Neural cell (in vitro differentiated cells): ENCODE results near the gene RASAL2. TPM values are rescaled to one million over a fixed set of nuclear protein-coding genes. Genes with fewer than 3 reads are reported as not detected.

ENCODE experiments used
- H2AFZ ChIP-seq: fragments of 200-600, 300-800 bp; sonication (generic), shearing (Covaris generic); 2 replicates; pipeline ENCODE4 v1.6.0; 2014; ENCODE audit warnings: low read depth, mild to moderate bottlenecking, antibody characterized with exemption, low read length, moderate library complexity
- H3F3A ChIP-seq: fragments of 200-600 bp; shearing (Covaris generic); 2 replicates; pipeline ENCODE4 v1.6.1; 2016; ENCODE audit warnings: mild to moderate bottlenecking, moderate library complexity, mixed read lengths, antibody characterized with exemption, low read length; ENCODE audit not compliant: insufficient read depth, poor library complexity, severe bottlenecking
- H3K27ac ChIP-seq: fragments of 200-600, 300-800 bp; sonication (generic), shearing (Covaris generic); 2 replicates; pipeline ENCODE4 v1.5.1; 2014; ENCODE audit warnings: mild to moderate bottlenecking, low read length, moderate library complexity
- H3K27me3 ChIP-seq: fragments of 300-800, 200-600 bp; sonication (generic), shearing (Covaris generic); 2 replicates; pipeline ENCODE4 v1.6.0; 2014; ENCODE audit warnings: mild to moderate bottlenecking, low read depth, low read length, moderate library complexity; ENCODE audit not compliant: insufficient read depth
- H3K36me3 ChIP-seq: fragments of 300-800, 200-600 bp; sonication (generic), shearing (Covaris generic); 2 replicates; pipeline ENCODE4 v1.5.1; 2014; ENCODE audit warnings: mild to moderate bottlenecking, antibody characterized with exemption, low read length, moderate library complexity; ENCODE audit not compliant: insufficient read depth
- H3K4me2 ChIP-seq: fragments of 300-800, 200-600 bp; sonication (generic), shearing (Covaris generic); 2 replicates; pipeline ENCODE4 v1.6.0; 2014; ENCODE audit warnings: mild to moderate bottlenecking, low read length
- H3K4me3 ChIP-seq: fragments of 300-800, 200-600 bp; sonication (generic), shearing (Covaris generic); 2 replicates; pipeline ENCODE4 v1.5.1; 2014; ENCODE audit warnings: mild to moderate bottlenecking, low read length, moderate library complexity
- H3K79me2 ChIP-seq: fragments of 200-600 bp; shearing (Covaris generic); replicated peaks from 2 replicates; pipeline ENCODE4 v1.6.0; 2014; ENCODE audit warnings: mild to moderate bottlenecking, low read length, moderate library complexity; ENCODE audit not compliant: insufficient read depth
- H3K9ac ChIP-seq: fragments of 300-800, 200-600 bp; sonication (generic), shearing (Covaris generic); 2 replicates; pipeline ENCODE4 v1.6.1; 2016; ENCODE audit warnings: mild to moderate bottlenecking, low read length, mixed read lengths
- H3K9me2 ChIP-seq: fragments of 200-600 bp; shearing (Covaris generic); 2 replicates; pipeline ENCODE4 v1.6.1; 2016; ENCODE audit warnings: mild to moderate bottlenecking, low read length, mixed read lengths; ENCODE audit not compliant: insufficient read depth
- H3K9me3 ChIP-seq: fragments of 200-600, 300-800 bp; sonication (generic), shearing (Covaris generic); 2 replicates; pipeline ENCODE4 v1.6.1; 2016; ENCODE audit warnings: mild to moderate bottlenecking, mixed run types, low read length, moderate library complexity, mixed read lengths
- H4K20me1 ChIP-seq: fragments of 200-600 bp; shearing (Covaris generic); 2 replicates; pipeline ENCODE4 v1.6.1; 2016; ENCODE audit warnings: mild to moderate bottlenecking, mixed run types; ENCODE audit not compliant: insufficient read depth
- CTCF ChIP-seq: fragments of 450-650 bp; IDR thresholded peaks from 2 replicates; pipeline ENCODE4 v1.5.1; 2014; ENCODE audit warnings: antibody characterized with exemption, mild to moderate bottlenecking, moderate library complexity; ENCODE audit not compliant: poor library complexity, severe bottlenecking
- EP300 ChIP-seq: fragments of 450-650 bp; conservative IDR thresholded peaks from 2 replicates; pipeline ENCODE4 v1.6.1; 2014; ENCODE audit warnings: antibody characterized with exemption, mild to moderate bottlenecking, moderate library complexity; ENCODE audit not compliant: poor library complexity, severe bottlenecking
- EZH2 ChIP-seq: fragments of 200-600, 300-800 bp; shearing (Covaris generic), sonication (generic); IDR thresholded peaks from 2 replicates; pipeline ENCODE4 v1.6.1; 2014; ENCODE audit warnings: antibody characterized with exemption, low read length, borderline replicate concordance, mild to moderate bottlenecking; ENCODE audit not compliant: insufficient read depth, poor library complexity, severe bottlenecking
- MXI1 ChIP-seq: fragments of 450-650 bp; conservative IDR thresholded peaks from 2 replicates; pipeline ENCODE4 v1.6.1; 2014; ENCODE audit warnings: antibody characterized with exemption, mild to moderate bottlenecking; ENCODE audit not compliant: poor library complexity, severe bottlenecking
- POLR2AphosphoS5 ChIP-seq: IDR thresholded peaks from 2 replicates; pipeline ENCODE4 v1.6.1; 2012
- RAD21 ChIP-seq: fragments of 450-650 bp; conservative IDR thresholded peaks from 2 replicates; pipeline ENCODE4 v1.6.1; 2014; ENCODE audit warnings: antibody characterized with exemption, mild to moderate bottlenecking, moderate library complexity
- REST ChIP-seq: IDR thresholded peaks from 2 replicates; pipeline ENCODE4 v1.6.1; 2012; ENCODE audit warnings: borderline replicate concordance
- SMC3 ChIP-seq: fragments of 450-650 bp; conservative IDR thresholded peaks from 2 replicates; pipeline ENCODE4 v1.6.1; 2014; ENCODE audit warnings: antibody characterized with exemption, mild to moderate bottlenecking, moderate library complexity; ENCODE audit not compliant: poor library complexity
- TAF1 ChIP-seq: IDR thresholded peaks from 2 replicates; pipeline ENCODE4 v1.6.1; 2012; ENCODE audit warnings: low read depth
- polyA plus RNA-seq: library from polyadenylated mRNA; depleted of rRNA; stranded (reverse); fragments of >200 nt; gene quantifications from 2 replicates; pipeline ENCODE4 v1.2.3, GENCODE V29; 2014

RASAL2 gene
- polyA plus RNA-seq, 1 donor from 2014 or later, result 73.3 TPM

GRCh38 chr1:178267646-178268094 is 173.8 kb downstream of the RASAL2 start:
- H3K9me3 ChIP-seq, result no peaks in the 10 kb centered on the region
- no peaks in the 10 kb centered on the region for H3K36me3 ChIP-seq
- H3F3A ChIP-seq, result no peaks in the 10 kb centered on the region
- no peaks in the 10 kb centered on the region for H3K79me2 ChIP-seq
- H3K27ac ChIP-seq, result no peak overlapping the region
- no peaks in the 10 kb centered on the region for H4K20me1 ChIP-seq
- H3K9me2 ChIP-seq, result no peaks in the 10 kb centered on the region
- H3K4me3 ChIP-seq, result no peak overlapping the region
- H2AFZ ChIP-seq, result no peak overlapping the region
- H3K4me2 ChIP-seq, result no peak overlapping the region
- TF ChIP-seq SMC3 (no peak), MXI1 (no peak), POLR2AphosphoS5 (no peak), RAD21 (no peak), REST (no peak), EP300 (no peak), CTCF (no peak), TAF1 (no peak), EZH2 (no peak)
- H3K9ac ChIP-seq, result no peak overlapping the region
- no peaks in the 10 kb centered on the region for H3K27me3 ChIP-seq

- no peaks in the 10 kb centered on the region for H3K9me2 ChIP-seq
- H3F3A ChIP-seq, result no peaks in the 10 kb centered on the region
- no peaks in the 10 kb centered on the region for H3K27me3 ChIP-seq
- H3K36me3 ChIP-seq, result no peaks in the 10 kb centered on the region
- H3K4me2 ChIP-seq, result no peak overlapping the region
- TF ChIP-seq EZH2 (no peak), POLR2AphosphoS5 (no peak), SMC3 (no peak), EP300 (no peak), MXI1 (no peak), CTCF (no peak), RAD21 (no peak), TAF1 (no peak), REST (no peak)
- H2AFZ ChIP-seq, result no peak overlapping the region
- no peaks in the 10 kb centered on the region for H4K20me1 ChIP-seq
- H3K9me3 ChIP-seq, result no peaks in the 10 kb centered on the region
- no peak overlapping the region for H3K4me3 ChIP-seq
- no peak overlapping the region for H3K27ac ChIP-seq
- no peak overlapping the region for H3K9ac ChIP-seq
- H3K79me2 ChIP-seq, result no peaks in the 10 kb centered on the region
These were observed 177.6 kb downstream of the RASAL2 start for GRCh38 chr1:178271471-178271870.
